ENCODE data around the gene GDF7. TPM values are rescaled to one million over a fixed set of nuclear protein-coding genes. Genes with fewer than 3 reads are reported as not detected.

Gene GDF7
- polyA plus RNA-seq, 1 donor (not counting 4 experiments of a cell fraction or from before 2014, with no cell fraction given): not detected

- no peak overlapping the region for H3K9ac ChIP-seq (ENCODE audit: control insufficient read depth, extremely low read depth, insufficient read depth, low read length)
- H3K36me3 ChIP-seq (ENCODE audit: control insufficient read depth in 2 of 2, extremely low read depth in 1 of 2, insufficient read depth in 2 of 2, low read length in 2 of 2): peaks cover 7 to 29% of the 10 kb centered on the region in 2 experiments
- H4K20me1 ChIP-seq (ENCODE audit: control insufficient read depth, extremely low read depth, insufficient read depth, low read length): no peaks in the 10 kb centered on the region
- H3K4me1 ChIP-seq (ENCODE audit: control insufficient read depth, extremely low read depth, insufficient read depth, low read length): peaks cover 13% of the 10 kb centered on the region
- dilution Hi-C loops (cut with MboI; ENCODE audit: extremely low pct_ligation_motif_present, low sequenced_read_pairs): no loop called here
- FAIRE-seq (no peak), DNase-seq (ENCODE audit: low read depth, low spot score) (no peak)
- no peaks in the 10 kb centered on the region for H3K27me3 ChIP-seq (ENCODE audit: control insufficient read depth, extremely low read depth, insufficient read depth, low read length)
- H3K4me3 ChIP-seq (ENCODE audit: control insufficient read depth in 2 of 3, extremely low read depth in 1 of 3, insufficient read depth in 2 of 3, low read depth in 1 of 3, low read length in 3 of 3): no peak overlapping the region
- no peaks in the 10 kb centered on the region for H3K79me2 ChIP-seq (ENCODE audit: control insufficient read depth, insufficient read depth, low read length)
- H3K9me3 ChIP-seq (ENCODE audit: control insufficient read depth, low read depth, low read length): no peaks in the 10 kb centered on the region
- H3K9me1 ChIP-seq (ENCODE audit: control insufficient read depth, extremely low read depth, insufficient read depth, low read length): no peaks in the 10 kb centered on the region
- H3K27ac ChIP-seq (ENCODE audit: control insufficient read depth, insufficient read depth, low read length): no peak overlapping the region
- no peak overlapping the region for H3K4me2 ChIP-seq (ENCODE audit: control insufficient read depth, extremely low read depth, insufficient read depth, low read depth, low read length)
- no peak overlapping the region for H2AFZ ChIP-seq (ENCODE audit: control insufficient read depth, low read length)
- TF ChIP-seq CTCF (optimal IDR thresholded peaks at IDR 0.05 in 1 of 3, IDR thresholded peaks at IDR 0.05 in 1 of 3, conservative IDR thresholded peaks at IDR 0.05 in 1 of 3; ENCODE audit: extremely low read depth in 1 of 3, insufficient read depth in 2 of 3, low read length in 3 of 3): no peak
- no peak for TF ChIP-seq EZH2 (IDR thresholded peaks at IDR 0.05; ENCODE audit: low read length)
These were observed 44.7 kb upstream of the GDF7 start for GRCh38 chr2:20622296-20622686.

GRCh38 chr2:20622731-20623130 lies 44.2 kb upstream of the GDF7 start:
- no peaks in the 10 kb centered on the region for H3K9me3 ChIP-seq (ENCODE audit: control insufficient read depth, low read depth, low read length)
- H3K4me2 ChIP-seq (ENCODE audit: control insufficient read depth, extremely low read depth, insufficient read depth, low read depth, low read length): no peak overlapping the region
- H3K9ac ChIP-seq (ENCODE audit: control insufficient read depth, extremely low read depth, insufficient read depth, low read length): no peak overlapping the region
- no peak for FAIRE-seq
- H3K79me2 ChIP-seq (ENCODE audit: control insufficient read depth, insufficient read depth, low read length): no peaks in the 10 kb centered on the region
- no peaks in the 10 kb centered on the region for H3K9me1 ChIP-seq (ENCODE audit: control insufficient read depth, extremely low read depth, insufficient read depth, low read length)
- no peaks in the 10 kb centered on the region for H3K27me3 ChIP-seq (ENCODE audit: control insufficient read depth, extremely low read depth, insufficient read depth, low read length)
- peaks cover 7 to 29% of the 10 kb centered on the region in 2 experiments for H3K36me3 ChIP-seq (ENCODE audit: control insufficient read depth in 2 of 2, extremely low read depth in 1 of 2, insufficient read depth in 2 of 2, low read length in 2 of 2)
- H2AFZ ChIP-seq (ENCODE audit: control insufficient read depth, low read length): no peak overlapping the region
- dilution Hi-C loops (cut with MboI; ENCODE audit: extremely low pct_ligation_motif_present, low sequenced_read_pairs): no loop called here
- no peaks in the 10 kb centered on the region for H4K20me1 ChIP-seq (ENCODE audit: control insufficient read depth, extremely low read depth, insufficient read depth, low read length)
- peaks cover 13% of the 10 kb centered on the region for H3K4me1 ChIP-seq (ENCODE audit: control insufficient read depth, extremely low read depth, insufficient read depth, low read length)
- no peak overlapping the region for H3K4me3 ChIP-seq (ENCODE audit: control insufficient read depth in 2 of 3, extremely low read depth in 1 of 3, insufficient read depth in 2 of 3, low read depth in 1 of 3, low read length in 3 of 3)
- no peak for DNase-seq (ENCODE audit: low read depth, low spot score)
- H3K27ac ChIP-seq (ENCODE audit: control insufficient read depth, insufficient read depth, low read length): no peak overlapping the region
- TF ChIP-seq EZH2 (IDR thresholded peaks at IDR 0.05; ENCODE audit: low read length) (no peak), CTCF (optimal IDR thresholded peaks at IDR 0.05 in 1 of 3, IDR thresholded peaks at IDR 0.05 in 1 of 3, conservative IDR thresholded peaks at IDR 0.05 in 1 of 3; ENCODE audit: extremely low read depth in 1 of 3, insufficient read depth in 2 of 3, low read length in 3 of 3) (no peak)
